Gastroesophageal sphincter (tissue), 4 donors: ENCODE data around the gene OR6N1. TPM values are rescaled to one million over a fixed set of nuclear protein-coding genes. Genes with fewer than 3 reads are reported as not detected.

Experiments
- ATAC-seq: fragments of 150-250 bp; one replicate; pipeline ENCODE4 v1.9.1; 2016; ENCODE audit warnings: mild to moderate bottlenecking, moderate library complexity
- H3K27ac ChIP-seq, 4 donors: fragments of 200-600 bp; sonication (generic) in 3 of 4; 1 replicate in 3 of 4; 2 replicates in 1 of 4; pipeline ENCODE4 v1.5.1; 2016 to 2019
- H3K27me3 ChIP-seq: fragments of 200-600 bp; sonication (generic); one replicate; pipeline ENCODE4 v1.5.1; 2019
- H3K36me3 ChIP-seq, 2 donors: fragments of 200-600 bp; sonication (generic); one replicate each; pipeline ENCODE4 v1.5.1; 2019; ENCODE audit warnings: control low read depth in 1 of 2
- H3K4me1 ChIP-seq, 3 donors: fragments of 200-600 bp; sonication (generic); 1 replicate in 2 of 3; 2 replicates in 1 of 3; pipeline ENCODE4 v1.5.1; 2016 to 2019; ENCODE audit warnings: control low read depth in 2 of 3
- H3K4me3 ChIP-seq, 2 donors: fragments of 200-600 bp; sonication (generic); one replicate each; pipeline ENCODE4 v1.5.1; 2019; ENCODE audit warnings: mild to moderate bottlenecking in 1 of 2, moderate library complexity in 1 of 2
- H3K9me3 ChIP-seq, 3 donors: fragments of 200-600 bp; sonication (generic); one replicate each; pipeline ENCODE4 v1.5.1; 2017 to 2019; ENCODE audit warnings: control low read depth in 2 of 3
- EP300 ChIP-seq: sonication (generic); formaldehyde crosslinking; IDR thresholded peaks from one replicate; pipeline ENCODE4 v1.6.1; 2017; ENCODE audit warnings: antibody characterized with exemption, mild to moderate bottlenecking
- POLR2A ChIP-seq, 2 donors: fragments of 450-650 bp; IDR thresholded peaks; one replicate each; pipeline ENCODE4 v1.6.1; 2017; ENCODE audit warnings: antibody characterized with exemption in 2 of 2, mild to moderate bottlenecking in 2 of 2, moderate library complexity in 1 of 2
- POLR2AphosphoS5 ChIP-seq: sonication (generic); formaldehyde crosslinking; IDR thresholded peaks from one replicate; pipeline ENCODE4 v1.6.1; 2017; ENCODE audit warnings: antibody characterized with exemption
- WGBS, 2 donors: methylation state at CpG; one replicate each; pipeline ENCODE4 v1.1.5; 2018; ENCODE audit warnings: low coverage in 1 of 2; 5-methylcytosine and 5-hydroxymethylcytosine counted together
- total RNA-seq, 4 donors: library from RNA; depleted of rRNA; stranded (reverse); fragments of >200 nt; gene quantifications; one replicate each; pipeline ENCODE4 v1.1.0, GENCODE V29; 2016
- TF ChIP-seq, protein P1 (sequence below), 4 experiments: fragments of 200-600 bp in 2 of 4; fragments of 450-650 bp in 2 of 4; sonication (generic) in 1 of 4; IDR thresholded peaks; one replicate each; pipeline ENCODE4 v1.5.1; 2017 to 2019; ENCODE audit warnings: antibody characterized with exemption in 4 of 4, mild to moderate bottlenecking in 2 of 4, moderate library complexity in 2 of 4

OR6N1 gene
- total RNA-seq, 4 donors from 2014 or later = not detected

DNA sequence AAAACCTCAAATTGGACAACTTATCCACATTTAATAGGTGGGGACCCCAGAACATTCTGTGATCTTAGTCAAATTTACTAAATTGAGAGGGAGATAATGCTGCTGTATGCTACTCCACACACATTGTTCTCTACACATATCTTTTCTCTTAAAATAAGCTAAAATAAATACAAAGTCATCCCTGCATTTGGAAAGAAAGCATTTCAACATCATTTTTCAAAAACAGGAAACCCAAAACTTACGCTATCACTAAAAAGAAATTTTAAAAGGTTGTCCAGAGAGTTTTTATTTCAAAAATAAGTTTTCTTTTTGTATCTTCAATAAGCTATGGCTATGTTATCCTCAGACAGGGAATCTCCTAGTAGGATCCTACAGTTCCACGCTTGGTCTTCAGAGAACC lies 28.5 kb upstream of the OR6N1 start:
- ATAC-seq = no peak
- Histone ChIP-seq H3K9me3 (no peaks in the 10 kb centered on the region), H3K27ac (no peak overlapping the region), H3K4me1 (no peaks in the 10 kb centered on the region), H3K4me3 (no peak overlapping the region), H3K36me3 (no peaks in the 10 kb centered on the region), H3K27me3 (no peaks in the 10 kb centered on the region)
- TF ChIP-seq EP300 = no peak
- TF ChIP-seq, protein P1, sequence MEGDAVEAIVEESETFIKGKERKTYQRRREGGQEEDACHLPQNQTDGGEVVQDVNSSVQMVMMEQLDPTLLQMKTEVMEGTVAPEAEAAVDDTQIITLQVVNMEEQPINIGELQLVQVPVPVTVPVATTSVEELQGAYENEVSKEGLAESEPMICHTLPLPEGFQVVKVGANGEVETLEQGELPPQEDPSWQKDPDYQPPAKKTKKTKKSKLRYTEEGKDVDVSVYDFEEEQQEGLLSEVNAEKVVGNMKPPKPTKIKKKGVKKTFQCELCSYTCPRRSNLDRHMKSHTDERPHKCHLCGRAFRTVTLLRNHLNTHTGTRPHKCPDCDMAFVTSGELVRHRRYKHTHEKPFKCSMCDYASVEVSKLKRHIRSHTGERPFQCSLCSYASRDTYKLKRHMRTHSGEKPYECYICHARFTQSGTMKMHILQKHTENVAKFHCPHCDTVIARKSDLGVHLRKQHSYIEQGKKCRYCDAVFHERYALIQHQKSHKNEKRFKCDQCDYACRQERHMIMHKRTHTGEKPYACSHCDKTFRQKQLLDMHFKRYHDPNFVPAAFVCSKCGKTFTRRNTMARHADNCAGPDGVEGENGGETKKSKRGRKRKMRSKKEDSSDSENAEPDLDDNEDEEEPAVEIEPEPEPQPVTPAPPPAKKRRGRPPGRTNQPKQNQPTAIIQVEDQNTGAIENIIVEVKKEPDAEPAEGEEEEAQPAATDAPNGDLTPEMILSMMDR (IDR thresholded peaks at IDR 0.05) = no peak
- no peak for TF ChIP-seq POLR2AphosphoS5
- no peak for TF ChIP-seq POLR2A (IDR thresholded peaks at IDR 0.05)
- WGBS, 2 donors = 74 to 92% methylated on average over 2 of the region's 2 CpGs

GRCh38 chr1:158799689-158800088 lies 27.7 kb upstream of the OR6N1 start:
- Histone ChIP-seq H3K27ac (no peak overlapping the region), H3K4me3 (no peak overlapping the region), H3K36me3 (no peaks in the 10 kb centered on the region), H3K9me3 (no peaks in the 10 kb centered on the region), H3K27me3 (no peaks in the 10 kb centered on the region), H3K4me1 (no peaks in the 10 kb centered on the region)
- no peak for ATAC-seq
- TF ChIP-seq POLR2A (IDR thresholded peaks at IDR 0.05) (no peak), EP300 (no peak), POLR2AphosphoS5 (no peak)
- TF ChIP-seq, protein P1 (IDR thresholded peaks at IDR 0.05) = no peak
- WGBS, 2 donors = 73 to 90% methylated on average over 4 of the region's 4 CpGs

- no peaks in the 10 kb centered on the region for H3K36me3 ChIP-seq
- WGBS, 2 donors = 46 to 67% methylated on average over 2 to 3 of the region's 3 CpGs
- H3K4me1 ChIP-seq = no peaks in the 10 kb centered on the region
- no peaks in the 10 kb centered on the region for H3K9me3 ChIP-seq
- ATAC-seq = no peak
- H3K4me3 ChIP-seq = no peak overlapping the region
- no peak overlapping the region for H3K27ac ChIP-seq
- TF ChIP-seq, protein P1 (IDR thresholded peaks at IDR 0.05) = no peak
- no peak for TF ChIP-seq POLR2A (IDR thresholded peaks at IDR 0.05)
- no peak for TF ChIP-seq EP300
- no peak for TF ChIP-seq POLR2AphosphoS5
- no peaks in the 10 kb centered on the region for H3K27me3 ChIP-seq
These were observed 26.5 kb upstream of the OR6N1 start for GRCh38 chr1:158798531-158798930.

- H3K36me3 ChIP-seq = no peaks in the 10 kb centered on the region
- WGBS, 2 donors = 55% methylated on average over 3 of the region's 6 CpGs; no CpG with 5 or more reads in 1 of the 2 donors
- H3K4me3 ChIP-seq = no peak overlapping the region
- TF ChIP-seq POLR2A (IDR thresholded peaks at IDR 0.05) = no peak
- TF ChIP-seq POLR2AphosphoS5 = no peak
- no peak for TF ChIP-seq EP300
- TF ChIP-seq, protein P1 (IDR thresholded peaks at IDR 0.05) = no peak
- no peaks in the 10 kb centered on the region for H3K9me3 ChIP-seq
- H3K27ac ChIP-seq = no peak overlapping the region
- no peaks in the 10 kb centered on the region for H3K27me3 ChIP-seq
- no peak for ATAC-seq
- no peaks in the 10 kb centered on the region for H3K4me1 ChIP-seq
These were observed 22.3 kb upstream of the OR6N1 start for GRCh38 chr1:158794247-158794646.

- TF ChIP-seq, protein P1 (IDR thresholded peaks at IDR 0.05) = no peak
- TF ChIP-seq EP300 = no peak
- TF ChIP-seq POLR2AphosphoS5 = no peak
- no peak for TF ChIP-seq POLR2A (IDR thresholded peaks at IDR 0.05)
- no peak overlapping the region for H3K4me3 ChIP-seq
- H3K36me3 ChIP-seq = no peaks in the 10 kb centered on the region
- ATAC-seq = no peak
- WGBS, 2 donors = 60 to 67% methylated on average over 2 of the region's 2 CpGs
- H3K27me3 ChIP-seq = no peaks in the 10 kb centered on the region
- H3K4me1 ChIP-seq = no peaks in the 10 kb centered on the region
- no peak overlapping the region for H3K27ac ChIP-seq
- H3K9me3 ChIP-seq = no peaks in the 10 kb centered on the region
These were observed 21.6 kb upstream of the OR6N1 start for GRCh38 chr1:158793604-158794003.
